Spleen (tissue), 11 donors: ENCODE measurements around the gene RHOBTB1. TPM values are rescaled to one million over a fixed set of nuclear protein-coding genes. Genes with fewer than 3 reads are reported as not detected.

ENCODE experiments used
- DNase-seq: peaks from one replicate; pipeline ENCODE4 v3.0.0-alpha.2; 2020
- H3K27ac ChIP-seq, 8 donors: fragments of 200-600 bp; sonication (generic) in 7 of 8; 1 replicate in 4 of 8; 2 replicates in 4 of 8; pipeline versions ENCODE4 v1.5.0 to v1.8.0; 2016 to 2021; ENCODE audit warnings: inconsistent platforms in 4 of 8, mild to moderate bottlenecking in 4 of 8, moderate library complexity in 1 of 8
- H3K27me3 ChIP-seq, 7 donors: fragments of 200-600 bp; sonication (generic) in 6 of 7; replicated peaks in 1 of 7; 1 replicate in 4 of 7; 2 replicates in 3 of 7; pipeline versions ENCODE4 v1.5.0 to v1.8.0; 2016 to 2021; ENCODE audit warnings: inconsistent platforms in 3 of 7, mild to moderate bottlenecking in 1 of 7
- H3K36me3 ChIP-seq, 6 donors: fragments of 200-600 bp; sonication (generic) in 5 of 6; 1 replicate in 4 of 6; 2 replicates in 2 of 6; pipeline versions ENCODE4 v1.5.0 to v1.8.0; 2016 to 2021; ENCODE audit warnings: inconsistent platforms in 2 of 6
- H3K4me1 ChIP-seq, 6 donors: fragments of 200-600 bp; sonication (generic) in 5 of 6; 1 replicate in 3 of 6; 2 replicates in 3 of 6; pipeline versions ENCODE4 v1.5.0 to v1.8.0; 2016 to 2021; ENCODE audit warnings: inconsistent platforms in 3 of 6
- H3K4me3 ChIP-seq, 8 donors: fragments of 200-600 bp; sonication (generic) in 7 of 8; 1 replicate in 4 of 8; 2 replicates in 4 of 8; pipeline versions ENCODE4 v1.5.0 to v1.8.0; 2016 to 2021; ENCODE audit warnings: inconsistent platforms in 4 of 8, mild to moderate bottlenecking in 4 of 8, moderate library complexity in 2 of 8
- H3K9me3 ChIP-seq, 8 donors: fragments of 200-600 bp; sonication (generic) in 7 of 8; 1 replicate in 4 of 8; 2 replicates in 4 of 8; pipeline versions ENCODE4 v1.5.0 to v1.8.0; 2016 to 2021; ENCODE audit warnings: inconsistent platforms in 4 of 8
- CTCF ChIP-seq, 11 experiments: fragments of 200-600 bp in 7 of 11; fragments of 450-650 bp in 4 of 11; sonication (generic) in 4 of 11; IDR thresholded peaks in 8 of 11; conservative IDR thresholded peaks in 3 of 11; 1 replicate in 7 of 11; 2 replicates in 4 of 11; pipeline versions ENCODE4 v1.4.0 to v1.8.0; 2016 to 2021; ENCODE audit warnings: antibody characterized with exemption in 11 of 11, inconsistent platforms in 4 of 11, mild to moderate bottlenecking in 1 of 11
- POLR2A ChIP-seq, 3 donors: fragments of 450-650 bp; IDR thresholded peaks; one replicate each; pipeline ENCODE4 v1.5.1; 2017; ENCODE audit warnings: antibody characterized with exemption in 3 of 3, mild to moderate bottlenecking in 1 of 3
- POLR2AphosphoS5 ChIP-seq, 3 donors: sonication (generic); formaldehyde crosslinking; IDR thresholded peaks; one replicate each; pipeline ENCODE4 v1.5.1; 2017; ENCODE audit warnings: antibody characterized with exemption in 3 of 3
- WGBS, 5 donors: extraction: QIAGEN DNeasy Blood & Tissue Kit in 3 of 5; methylation state at CpG; one replicate each; pipeline versions ENCODE4 v1.1.5 to v1.1.7; 2013 to 2018; 5-methylcytosine and 5-hydroxymethylcytosine counted together
- intact Hi-C: fragments of 100-400 bp; cut with DNase I; formaldehyde crosslinking; loops from one replicate; pipeline ENCODE4 v1.15.0; 2023; ENCODE audit warnings: low total_unique reads
- polyA plus RNA-seq, 3 donors: library from polyadenylated mRNA; stranded (reverse); fragments of 200-250 nt; gene quantifications; one replicate each; pipeline ENCODE4 v1.2.1, GENCODE V29; 2013
- total RNA-seq, 7 donors: library from RNA; depleted of rRNA in 3 of 7; stranded (reverse); fragments of >200 nt in 3 of 7; fragmentation: NEBNext Ultra II Directional in 4 of 7; extraction: Animal tissue kit (Norgen Biotek cat#: 25700) in 4 of 7; gene quantifications; one replicate each; pipeline versions ENCODE4 v1.1.0 to v1.2.1, GENCODE V29; 2016 to 2021
- donor health status: healthy with polysubstance abuse.
- donor health status: DM: no; HTN: no; CAD: no; lungs with moderate emphysema.
- donor health status: DM: no; HTN: no; CAD: no.
- donor health status: Bipolar disorder and iron deficiency.
- donor health status: healthy.
- donor health status: DM: no; HTN: no; CAD: no.
- donor health status: DM: yes; HTN: yes; CAD: no.

Gene RHOBTB1
- total and polyA plus RNA-seq, 10 donors = 4.9 to 49.2 (median 20.6) TPM

GRCh38 chr10:60865198-60865783 lies 78.7 kb downstream of the RHOBTB1 start:
- 34 to 65% (median 55%) methylated on average over 2 of the region's 2 CpGs for WGBS, 5 donors
- peaks cover 0 to 8% (median 4%) of the 10 kb centered on the region in 6 donors for H3K36me3 ChIP-seq
- no peak overlapping the region for H3K27ac ChIP-seq
- H3K27me3 ChIP-seq = no peaks in the 10 kb centered on the region
- TF ChIP-seq CTCF (IDR thresholded peaks at IDR 0.05 in 8 of 11, conservative IDR thresholded peaks at IDR 0.05 in 3 of 11) = no peak
- TF ChIP-seq POLR2AphosphoS5 (IDR thresholded peaks at IDR 0.05) = no peak
- no peaks in the 10 kb centered on the region for H3K4me1 ChIP-seq
- DNase-seq = no peak
- intact Hi-C loops = no loop called here
- H3K4me3 ChIP-seq = no peak overlapping the region
- H3K9me3 ChIP-seq = no peaks in the 10 kb centered on the region

DNA sequence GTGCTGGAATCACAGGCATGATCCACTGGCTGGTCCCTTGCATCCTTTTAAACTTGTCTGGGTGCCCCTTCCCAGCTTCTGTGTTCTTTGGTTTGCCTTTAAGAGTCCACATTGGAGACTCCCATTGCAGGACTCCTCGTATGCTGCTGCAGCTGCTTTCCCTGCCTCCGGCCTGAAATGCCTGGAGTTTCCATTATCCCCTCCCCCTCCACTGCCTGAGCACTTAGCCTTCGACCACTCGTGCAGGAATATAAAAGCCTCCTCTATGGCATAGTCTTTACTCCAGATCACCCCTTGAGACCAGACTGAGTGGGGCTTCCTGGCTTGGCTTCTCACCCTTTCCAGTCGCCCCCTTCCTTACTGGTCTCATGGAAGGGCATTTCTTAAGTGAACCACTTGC lies 80.2 kb downstream of the RHOBTB1 start:
- Histone ChIP-seq H3K36me3 (no peaks in the 10 kb centered on the region), H3K4me1 (no peaks in the 10 kb centered on the region), H3K4me3 (no peak overlapping the region), H3K9me3 (no peaks in the 10 kb centered on the region), H3K27ac (no peak overlapping the region), H3K27me3 (no peaks in the 10 kb centered on the region)
- DNase-seq = no peak
- no peak for TF ChIP-seq CTCF (IDR thresholded peaks at IDR 0.05 in 8 of 11, conservative IDR thresholded peaks at IDR 0.05 in 3 of 11)
- no peak for TF ChIP-seq POLR2A (IDR thresholded peaks at IDR 0.05)
- TF ChIP-seq POLR2AphosphoS5 (IDR thresholded peaks at IDR 0.05) = no peak
- intact Hi-C loops = no loop called here
- WGBS, 5 donors = 81 to 92% (median 88%) methylated on average over 5 of the region's 5 CpGs

- Histone ChIP-seq H3K27me3 (no peaks in the 10 kb centered on the region), H3K4me3 (no peak overlapping the region), H3K9me3 (no peaks in the 10 kb centered on the region), H3K27ac (no peak overlapping the region), H3K4me1 (no peaks in the 10 kb centered on the region), H3K36me3 (no peaks in the 10 kb centered on the region)
- intact Hi-C loops = no loop called here
- TF ChIP-seq POLR2AphosphoS5 (IDR thresholded peaks at IDR 0.05) = no peak
- no peak for DNase-seq
Measured at GRCh38 chr10:60862517-60862916, 81.5 kb downstream of the RHOBTB1 start.

- H3K36me3 ChIP-seq = no peaks in the 10 kb centered on the region
- WGBS, 5 donors = 86 to 96% (median 93%) methylated on average over 2 of the region's 2 CpGs
- no peak for DNase-seq
- no peak overlapping the region for H3K27ac ChIP-seq
- intact Hi-C loops = no loop called here
- no peaks in the 10 kb centered on the region for H3K4me1 ChIP-seq
- peaks cover 0 to 9% (median 6%) of the 10 kb centered on the region in 8 donors for H3K9me3 ChIP-seq
- H3K4me3 ChIP-seq = no peak overlapping the region
- TF ChIP-seq CTCF (IDR thresholded peaks at IDR 0.05 in 8 of 11, conservative IDR thresholded peaks at IDR 0.05 in 3 of 11) (no peak), POLR2AphosphoS5 (IDR thresholded peaks at IDR 0.05) (no peak), POLR2A (IDR thresholded peaks at IDR 0.05) (no peak)
- H3K27me3 ChIP-seq = no peaks in the 10 kb centered on the region
Measured at GRCh38 chr10:60856405-60856804, 87.6 kb downstream of the RHOBTB1 start.

DNA sequence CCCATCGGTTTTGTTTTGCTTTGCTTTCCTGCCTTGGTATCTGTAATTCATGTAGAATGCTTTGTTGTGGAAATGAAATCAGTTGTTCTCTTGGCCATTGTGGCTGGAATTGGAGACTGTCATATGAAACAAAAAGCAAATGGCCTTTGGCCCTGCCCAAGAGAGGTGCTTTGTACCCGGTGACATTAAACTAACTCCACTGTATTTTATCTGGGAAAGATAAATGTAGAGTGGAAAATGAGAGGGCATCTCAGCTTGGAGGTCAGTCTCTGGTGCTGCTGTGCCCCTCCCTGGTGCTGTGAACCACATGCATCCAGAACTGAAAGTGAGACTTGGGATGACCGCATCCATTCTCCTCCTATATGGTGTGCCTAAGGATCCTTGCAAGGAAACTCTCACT lies 90.3 kb downstream of the RHOBTB1 start:
- H3K4me3 ChIP-seq = no peak overlapping the region
- H3K27me3 ChIP-seq = no peaks in the 10 kb centered on the region
- DNase-seq = no peak
- H3K27ac ChIP-seq = no peak overlapping the region
- WGBS, 5 donors = 89 to 98% (median 92%) methylated on average over 3 of the region's 3 CpGs
- H3K4me1 ChIP-seq = peaks cover 0 to under 1% (median 0%) of the 10 kb centered on the region in 6 donors
- no peak for TF ChIP-seq POLR2A (IDR thresholded peaks at IDR 0.05)
- no peak for TF ChIP-seq CTCF (IDR thresholded peaks at IDR 0.05 in 8 of 11, conservative IDR thresholded peaks at IDR 0.05 in 3 of 11)
- no peak for TF ChIP-seq POLR2AphosphoS5 (IDR thresholded peaks at IDR 0.05)
- H3K36me3 ChIP-seq = no peaks in the 10 kb centered on the region
- intact Hi-C loops = no loop called here
- H3K9me3 ChIP-seq = peaks cover 0 to 9% (median 6%) of the 10 kb centered on the region in 8 donors
